ENCODE data around the gene TTC3.

The TTC3 gene

GRCh38 chr21:37208056-37208721 is 135.1 kb downstream of the TTC3 start:
- H2AFZ ChIP-seq (ENCODE audit: low read depth, low read length): no peak overlapping the region

GRCh38 chr21:37208741-37209225 is 135.7 kb downstream of the TTC3 start:
- Histone ChIP-seq H3K36me3 (ENCODE audit: insufficient read depth, low read length) (no peaks in the 10 kb centered on the region), H3K9ac (ENCODE audit: low read depth, low read length) (no peak overlapping the region), H3K27me3 (ENCODE audit: insufficient read depth, low read length, poor library complexity) (no peaks in the 10 kb centered on the region), H3K4me1 (ENCODE audit: insufficient read depth, low read length) (no peaks in the 10 kb centered on the region), H3K4me3 (ENCODE audit: low read depth in 1 of 2, low read length in 2 of 2) (no peak overlapping the region), H2AFZ (ENCODE audit: low read depth, low read length) (no peak overlapping the region), H3K9me3 (ENCODE audit: insufficient read depth, low read length, severe bottlenecking) (peaks cover 10% of the 10 kb centered on the region), H3K27ac (ENCODE audit: low read length) (no peak overlapping the region), H4K20me1 (ENCODE audit: insufficient read depth, low read length) (no peaks in the 10 kb centered on the region), H3K4me2 (ENCODE audit: insufficient read depth, low read length) (no peak overlapping the region), H3K79me2 (ENCODE audit: insufficient read depth, low read length) (no peaks in the 10 kb centered on the region)
- no peak for DNase-seq
- ATAC-seq (ENCODE audit: insufficient read depth, low read depth): no peak
- TF ChIP-seq EZH2 (IDR thresholded peaks at IDR 0.05; ENCODE audit: borderline replicate concordance, low read depth, low read length, severe bottlenecking): no peak
- TF ChIP-seq, protein P1, sequence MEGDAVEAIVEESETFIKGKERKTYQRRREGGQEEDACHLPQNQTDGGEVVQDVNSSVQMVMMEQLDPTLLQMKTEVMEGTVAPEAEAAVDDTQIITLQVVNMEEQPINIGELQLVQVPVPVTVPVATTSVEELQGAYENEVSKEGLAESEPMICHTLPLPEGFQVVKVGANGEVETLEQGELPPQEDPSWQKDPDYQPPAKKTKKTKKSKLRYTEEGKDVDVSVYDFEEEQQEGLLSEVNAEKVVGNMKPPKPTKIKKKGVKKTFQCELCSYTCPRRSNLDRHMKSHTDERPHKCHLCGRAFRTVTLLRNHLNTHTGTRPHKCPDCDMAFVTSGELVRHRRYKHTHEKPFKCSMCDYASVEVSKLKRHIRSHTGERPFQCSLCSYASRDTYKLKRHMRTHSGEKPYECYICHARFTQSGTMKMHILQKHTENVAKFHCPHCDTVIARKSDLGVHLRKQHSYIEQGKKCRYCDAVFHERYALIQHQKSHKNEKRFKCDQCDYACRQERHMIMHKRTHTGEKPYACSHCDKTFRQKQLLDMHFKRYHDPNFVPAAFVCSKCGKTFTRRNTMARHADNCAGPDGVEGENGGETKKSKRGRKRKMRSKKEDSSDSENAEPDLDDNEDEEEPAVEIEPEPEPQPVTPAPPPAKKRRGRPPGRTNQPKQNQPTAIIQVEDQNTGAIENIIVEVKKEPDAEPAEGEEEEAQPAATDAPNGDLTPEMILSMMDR (IDR thresholded peaks at IDR 0.05; ENCODE audit: borderline replicate concordance, extremely low read depth, low read length, poor library complexity, severe bottlenecking): no peak

More at GRCh38 chr21:37208056-37208721, 135.1 kb downstream of the TTC3 start:
- H3K4me2 ChIP-seq (ENCODE audit: insufficient read depth, low read length): no peak overlapping the region
- H4K20me1 ChIP-seq (ENCODE audit: insufficient read depth, low read length): no peaks in the 10 kb centered on the region
- H3K27me3 ChIP-seq (ENCODE audit: insufficient read depth, low read length, poor library complexity): no peaks in the 10 kb centered on the region
- H3K4me1 ChIP-seq (ENCODE audit: insufficient read depth, low read length): no peaks in the 10 kb centered on the region
- ATAC-seq (ENCODE audit: insufficient read depth, low read depth) (peak; percentile 22; the same call in 1 of the 3 replicates), DNase-seq (no peak)
- H3K27ac ChIP-seq (ENCODE audit: low read length): no peak overlapping the region
- peaks cover 2% of the 10 kb centered on the region; the same call in 1 of the 2 replicates for H3K36me3 ChIP-seq (ENCODE audit: insufficient read depth, low read length)
- H3K4me3 ChIP-seq (ENCODE audit: low read depth in 1 of 2, low read length in 2 of 2): no peak overlapping the region
- H3K9ac ChIP-seq (ENCODE audit: low read depth, low read length): no peak overlapping the region
- TF ChIP-seq EZH2 (IDR thresholded peaks at IDR 0.05; ENCODE audit: borderline replicate concordance, low read depth, low read length, severe bottlenecking): no peak
- TF ChIP-seq, protein P1 (IDR thresholded peaks at IDR 0.05; ENCODE audit: borderline replicate concordance, extremely low read depth, low read length, poor library complexity, severe bottlenecking): no peak
- peaks cover 10% of the 10 kb centered on the region for H3K9me3 ChIP-seq (ENCODE audit: insufficient read depth, low read length, severe bottlenecking)
- H3K79me2 ChIP-seq (ENCODE audit: insufficient read depth, low read length): no peaks in the 10 kb centered on the region

DNA sequence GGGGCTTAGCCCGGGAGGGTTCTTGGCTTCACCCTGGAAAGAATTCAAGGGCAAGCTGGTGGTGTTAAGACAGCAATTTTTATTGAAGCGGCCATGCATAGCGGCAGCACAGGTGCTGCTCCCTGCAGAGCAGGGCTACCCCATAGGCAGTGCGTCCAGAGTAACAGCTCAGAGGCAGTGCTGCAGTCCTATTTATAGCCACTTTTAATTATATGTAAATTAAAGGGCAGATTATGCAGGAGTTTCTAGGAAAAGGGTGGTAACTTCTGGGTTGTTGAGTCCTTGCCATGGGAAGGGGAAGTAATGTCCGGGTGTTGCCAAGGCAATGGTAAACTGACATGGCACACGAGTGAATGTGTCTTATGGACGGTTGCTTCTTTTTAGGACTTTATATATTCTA is 137.1 kb downstream of the TTC3 start:
- no peak for DNase-seq
- no peak for ATAC-seq (ENCODE audit: insufficient read depth, low read depth)
- no peaks in the 10 kb centered on the region for H3K4me1 ChIP-seq (ENCODE audit: insufficient read depth, low read length)
- TF ChIP-seq, protein P1 (IDR thresholded peaks at IDR 0.05; ENCODE audit: borderline replicate concordance, extremely low read depth, low read length, poor library complexity, severe bottlenecking): no peak
- TF ChIP-seq EZH2 (IDR thresholded peaks at IDR 0.05; ENCODE audit: borderline replicate concordance, low read depth, low read length, severe bottlenecking): no peak
- no peaks in the 10 kb centered on the region for H3K79me2 ChIP-seq (ENCODE audit: insufficient read depth, low read length)
- H2AFZ ChIP-seq (ENCODE audit: low read depth, low read length): no peak overlapping the region
- no peak overlapping the region for H3K27ac ChIP-seq (ENCODE audit: low read length)
- no peaks in the 10 kb centered on the region for H3K36me3 ChIP-seq (ENCODE audit: insufficient read depth, low read length)
- H3K4me3 ChIP-seq (ENCODE audit: low read depth in 1 of 2, low read length in 2 of 2): no peak overlapping the region
- no peaks in the 10 kb centered on the region for H3K27me3 ChIP-seq (ENCODE audit: insufficient read depth, low read length, poor library complexity)
- no peak overlapping the region for H3K4me2 ChIP-seq (ENCODE audit: insufficient read depth, low read length)
- H3K9me3 ChIP-seq (ENCODE audit: insufficient read depth, low read length, severe bottlenecking): peaks cover 10% of the 10 kb centered on the region
- H3K9ac ChIP-seq (ENCODE audit: low read depth, low read length): no peak overlapping the region
- H4K20me1 ChIP-seq (ENCODE audit: insufficient read depth, low read length): no peaks in the 10 kb centered on the region

Data from DND-41 (cell line).